Measurements from ENCODE around the gene PRTFDC1.

Gene PRTFDC1

DNA sequence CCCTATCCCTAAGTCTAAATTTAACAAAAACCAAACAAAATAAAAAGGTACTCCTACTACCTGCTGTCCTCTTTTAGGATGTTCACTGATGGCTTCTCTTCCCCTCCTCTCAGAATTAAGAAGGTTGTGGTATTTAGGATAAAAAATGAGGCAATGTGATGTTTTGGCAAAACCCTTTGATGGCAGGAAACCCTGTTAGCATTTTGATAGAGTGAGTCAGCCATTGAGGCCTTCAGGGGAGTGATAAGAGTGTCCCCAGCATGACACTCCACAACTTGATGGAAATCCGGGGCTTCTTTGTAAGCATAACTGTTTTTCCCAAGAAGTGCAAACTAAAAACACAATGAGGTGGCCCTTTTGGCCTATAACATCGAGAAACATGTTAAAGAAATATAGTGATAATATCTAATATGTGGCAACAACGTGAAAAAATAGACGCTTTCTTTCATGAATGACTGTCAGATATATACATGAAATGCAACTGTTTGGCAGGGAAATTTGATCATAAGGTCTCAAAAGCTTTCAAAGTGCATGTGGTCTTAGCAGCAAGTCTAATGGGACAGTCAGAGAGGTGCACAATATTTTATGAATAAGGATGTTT lies 55.0 kb downstream of the PRTFDC1 start:
- TF ChIP-seq POLR2AphosphoS5 (IDR thresholded peaks at IDR 0.05; ENCODE audit: low read depth, low read length), result no peak
- TF ChIP-seq SIN3A (IDR thresholded peaks at IDR 0.05; ENCODE audit: borderline replicate concordance, insufficient read depth, low read length), result no peak
- TF ChIP-seq, protein P1, sequence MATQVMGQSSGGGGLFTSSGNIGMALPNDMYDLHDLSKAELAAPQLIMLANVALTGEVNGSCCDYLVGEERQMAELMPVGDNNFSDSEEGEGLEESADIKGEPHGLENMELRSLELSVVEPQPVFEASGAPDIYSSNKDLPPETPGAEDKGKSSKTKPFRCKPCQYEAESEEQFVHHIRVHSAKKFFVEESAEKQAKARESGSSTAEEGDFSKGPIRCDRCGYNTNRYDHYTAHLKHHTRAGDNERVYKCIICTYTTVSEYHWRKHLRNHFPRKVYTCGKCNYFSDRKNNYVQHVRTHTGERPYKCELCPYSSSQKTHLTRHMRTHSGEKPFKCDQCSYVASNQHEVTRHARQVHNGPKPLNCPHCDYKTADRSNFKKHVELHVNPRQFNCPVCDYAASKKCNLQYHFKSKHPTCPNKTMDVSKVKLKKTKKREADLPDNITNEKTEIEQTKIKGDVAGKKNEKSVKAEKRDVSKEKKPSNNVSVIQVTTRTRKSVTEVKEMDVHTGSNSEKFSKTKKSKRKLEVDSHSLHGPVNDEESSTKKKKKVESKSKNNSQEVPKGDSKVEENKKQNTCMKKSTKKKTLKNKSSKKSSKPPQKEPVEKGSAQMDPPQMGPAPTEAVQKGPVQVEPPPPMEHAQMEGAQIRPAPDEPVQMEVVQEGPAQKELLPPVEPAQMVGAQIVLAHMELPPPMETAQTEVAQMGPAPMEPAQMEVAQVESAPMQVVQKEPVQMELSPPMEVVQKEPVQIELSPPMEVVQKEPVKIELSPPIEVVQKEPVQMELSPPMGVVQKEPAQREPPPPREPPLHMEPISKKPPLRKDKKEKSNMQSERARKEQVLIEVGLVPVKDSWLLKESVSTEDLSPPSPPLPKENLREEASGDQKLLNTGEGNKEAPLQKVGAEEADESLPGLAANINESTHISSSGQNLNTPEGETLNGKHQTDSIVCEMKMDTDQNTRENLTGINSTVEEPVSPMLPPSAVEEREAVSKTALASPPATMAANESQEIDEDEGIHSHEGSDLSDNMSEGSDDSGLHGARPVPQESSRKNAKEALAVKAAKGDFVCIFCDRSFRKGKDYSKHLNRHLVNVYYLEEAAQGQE (IDR thresholded peaks at IDR 0.05; ENCODE audit: insufficient read depth in 1 of 2, low read depth in 2 of 2, low read length in 2 of 2), result no peak
- no peak for TF ChIP-seq TAF1 (IDR thresholded peaks at IDR 0.05; ENCODE audit: borderline replicate concordance, insufficient read depth, low read length)
- no peak for TF ChIP-seq FOXP2 (optimal IDR thresholded peaks at IDR 0.05; ENCODE audit: borderline replicate concordance, extremely low read depth, extremely low read length, insufficient read depth)

DNA sequence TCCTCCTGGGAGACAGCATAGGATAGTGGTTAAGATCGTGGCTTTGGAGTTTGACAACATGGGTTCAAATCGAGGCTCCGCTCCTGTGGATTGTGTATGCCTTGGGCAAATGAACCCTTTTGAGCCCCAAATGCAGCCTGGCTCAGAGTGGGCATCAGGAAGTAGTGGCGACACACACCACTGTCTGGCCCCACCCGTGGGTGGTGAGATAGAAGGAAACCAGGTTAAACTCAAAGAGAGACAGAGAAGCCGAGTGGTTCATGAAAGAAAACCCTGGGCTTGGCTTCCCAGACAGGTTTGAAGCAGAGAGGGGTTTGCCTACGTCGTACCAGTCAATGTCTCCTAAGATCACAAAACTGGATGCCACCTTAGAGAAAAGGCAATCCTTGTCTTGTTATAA lies 57.7 kb downstream of the PRTFDC1 start:
- TF ChIP-seq POLR2AphosphoS5 (IDR thresholded peaks at IDR 0.05; ENCODE audit: low read depth, low read length) (no peak), FOXP2 (optimal IDR thresholded peaks at IDR 0.05; ENCODE audit: borderline replicate concordance, extremely low read depth, extremely low read length, insufficient read depth) (no peak), TAF1 (IDR thresholded peaks at IDR 0.05; ENCODE audit: borderline replicate concordance, insufficient read depth, low read length) (no peak), SIN3A (IDR thresholded peaks at IDR 0.05; ENCODE audit: borderline replicate concordance, insufficient read depth, low read length) (no peak)
- TF ChIP-seq, protein P1 (IDR thresholded peaks at IDR 0.05; ENCODE audit: insufficient read depth in 1 of 2, low read depth in 2 of 2, low read length in 2 of 2), result no peak

DNA sequence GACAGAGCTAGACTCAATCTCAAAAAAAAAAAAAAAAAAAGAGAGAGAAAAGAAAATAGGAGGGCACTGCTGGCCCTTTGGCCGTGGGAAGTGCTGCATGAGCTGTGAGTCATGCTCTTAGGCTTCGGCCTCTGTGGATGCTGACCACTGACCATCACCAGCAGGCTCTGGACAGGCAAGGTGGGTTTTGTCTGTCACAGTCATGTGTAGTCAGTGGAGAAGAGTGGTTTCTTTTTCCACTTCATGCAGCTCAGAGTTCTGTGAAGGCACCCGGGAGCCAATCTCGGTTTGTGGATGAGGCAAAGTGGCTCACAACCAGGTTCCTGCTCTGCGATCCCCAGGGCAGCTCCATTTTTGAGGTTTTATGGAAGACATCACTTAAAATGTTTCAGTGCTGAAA lies 58.1 kb downstream of the PRTFDC1 start:
- TF ChIP-seq, protein P1 (IDR thresholded peaks at IDR 0.05; ENCODE audit: insufficient read depth in 1 of 2, low read depth in 2 of 2, low read length in 2 of 2), result no peak
- TF ChIP-seq SIN3A (IDR thresholded peaks at IDR 0.05; ENCODE audit: borderline replicate concordance, insufficient read depth, low read length) (no peak), TAF1 (IDR thresholded peaks at IDR 0.05; ENCODE audit: borderline replicate concordance, insufficient read depth, low read length) (no peak), FOXP2 (optimal IDR thresholded peaks at IDR 0.05; ENCODE audit: borderline replicate concordance, extremely low read depth, extremely low read length, insufficient read depth) (no peak), POLR2AphosphoS5 (IDR thresholded peaks at IDR 0.05; ENCODE audit: low read depth, low read length) (no peak)

DNA sequence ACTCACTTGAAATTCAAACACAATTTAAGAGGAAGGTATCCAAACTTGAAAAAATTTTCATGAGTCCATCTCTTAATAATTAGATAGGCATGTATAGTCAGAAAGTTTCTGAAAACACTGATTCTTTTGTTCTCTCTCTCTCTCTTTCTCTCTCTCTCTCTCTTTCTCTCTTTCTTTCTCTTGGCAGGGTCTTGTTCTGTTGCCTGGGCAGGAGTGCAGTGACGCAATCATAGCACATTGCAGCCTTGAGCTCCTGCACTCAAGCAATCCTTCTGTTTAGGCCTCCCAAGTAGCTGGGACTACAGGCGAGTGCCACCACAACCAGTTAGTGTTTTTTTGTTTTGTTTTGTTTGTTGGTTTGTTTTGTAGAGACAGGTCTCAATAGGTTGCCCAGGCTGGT lies 59.3 kb downstream of the PRTFDC1 start:
- TF ChIP-seq SIN3A (IDR thresholded peaks at IDR 0.05; ENCODE audit: borderline replicate concordance, insufficient read depth, low read length) (no peak), POLR2AphosphoS5 (IDR thresholded peaks at IDR 0.05; ENCODE audit: low read depth, low read length) (no peak), FOXP2 (optimal IDR thresholded peaks at IDR 0.05; ENCODE audit: borderline replicate concordance, extremely low read depth, extremely low read length, insufficient read depth) (no peak)
- TF ChIP-seq, protein P1 (IDR thresholded peaks at IDR 0.05; ENCODE audit: insufficient read depth in 1 of 2, low read depth in 2 of 2, low read length in 2 of 2), result no peak

DNA sequence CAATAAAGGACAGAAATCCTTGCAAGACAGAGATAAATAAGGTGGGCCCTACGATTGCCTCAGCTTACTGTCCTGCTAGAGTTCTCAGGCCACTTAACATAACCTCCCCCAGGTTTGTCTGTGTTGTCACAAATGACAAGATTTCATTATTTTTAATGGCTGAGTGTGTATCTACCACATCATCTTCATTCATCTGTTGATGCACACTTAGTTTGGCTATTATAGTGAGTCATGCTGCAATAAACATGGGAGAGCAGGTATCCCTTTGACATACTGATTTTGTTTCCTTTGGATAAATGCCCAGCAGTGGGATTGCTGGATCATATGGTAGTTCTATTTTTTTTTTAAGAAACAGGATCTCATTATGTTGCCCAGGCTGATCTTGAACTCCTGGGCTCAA lies 60.6 kb downstream of the PRTFDC1 start:
- TF ChIP-seq TAF1 (IDR thresholded peaks at IDR 0.05; ENCODE audit: borderline replicate concordance, insufficient read depth, low read length) (0 out of 2 replicates have a peak, but pooled peaks have one; percentile 21), SIN3A (IDR thresholded peaks at IDR 0.05; ENCODE audit: borderline replicate concordance, insufficient read depth, low read length) (no peak)
- TF ChIP-seq, protein P1 (IDR thresholded peaks at IDR 0.05; ENCODE audit: insufficient read depth in 1 of 2, low read depth in 2 of 2, low read length in 2 of 2), result no peak
